ENCODE results near the gene C3orf70.

GRCh38 chr3:185112186-185112585, 40.7 kb downstream of the C3orf70 start:
- TF ChIP-seq, protein P1, sequence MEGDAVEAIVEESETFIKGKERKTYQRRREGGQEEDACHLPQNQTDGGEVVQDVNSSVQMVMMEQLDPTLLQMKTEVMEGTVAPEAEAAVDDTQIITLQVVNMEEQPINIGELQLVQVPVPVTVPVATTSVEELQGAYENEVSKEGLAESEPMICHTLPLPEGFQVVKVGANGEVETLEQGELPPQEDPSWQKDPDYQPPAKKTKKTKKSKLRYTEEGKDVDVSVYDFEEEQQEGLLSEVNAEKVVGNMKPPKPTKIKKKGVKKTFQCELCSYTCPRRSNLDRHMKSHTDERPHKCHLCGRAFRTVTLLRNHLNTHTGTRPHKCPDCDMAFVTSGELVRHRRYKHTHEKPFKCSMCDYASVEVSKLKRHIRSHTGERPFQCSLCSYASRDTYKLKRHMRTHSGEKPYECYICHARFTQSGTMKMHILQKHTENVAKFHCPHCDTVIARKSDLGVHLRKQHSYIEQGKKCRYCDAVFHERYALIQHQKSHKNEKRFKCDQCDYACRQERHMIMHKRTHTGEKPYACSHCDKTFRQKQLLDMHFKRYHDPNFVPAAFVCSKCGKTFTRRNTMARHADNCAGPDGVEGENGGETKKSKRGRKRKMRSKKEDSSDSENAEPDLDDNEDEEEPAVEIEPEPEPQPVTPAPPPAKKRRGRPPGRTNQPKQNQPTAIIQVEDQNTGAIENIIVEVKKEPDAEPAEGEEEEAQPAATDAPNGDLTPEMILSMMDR (IDR thresholded peaks at IDR 0.05): no peak
- TF ChIP-seq POLR2A (IDR thresholded peaks at IDR 0.05): no peak
